ENCODE data around the gene DHRS7.
"Not testable (repeated sequence)": the region's sequence is repeated elsewhere in the genome, so short reads cannot be mapped to it uniquely, and the experiment has no call there.

The DHRS7 gene

DNA sequence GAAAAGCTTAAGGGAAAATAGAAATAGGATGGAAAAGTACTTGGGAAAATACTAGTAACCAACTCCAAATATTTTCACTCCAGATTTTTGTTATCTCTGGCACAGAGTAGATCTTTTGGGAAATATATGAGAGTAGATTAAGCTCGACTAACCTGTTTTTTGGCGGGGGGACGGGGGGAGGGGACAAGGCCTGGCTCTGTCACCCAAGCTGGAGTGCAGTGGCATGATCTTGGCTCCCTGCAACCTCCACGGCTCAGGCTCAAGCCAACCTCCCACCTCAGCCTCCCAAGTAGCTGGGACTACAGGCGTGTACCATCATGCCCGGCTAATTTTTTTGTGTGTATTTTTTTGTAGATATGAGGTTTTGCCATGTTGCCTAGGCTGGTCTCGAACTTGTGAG lies 4.8 kb downstream of the DHRS7 start:
- in situ Hi-C loops (cut with MboI; ENCODE audit: low sequenced_read_pairs) = loop anchor here (10.0 kb wide), 1 partner anchor 96 kb away; no protein-coding TSS in a partner anchor

DNA sequence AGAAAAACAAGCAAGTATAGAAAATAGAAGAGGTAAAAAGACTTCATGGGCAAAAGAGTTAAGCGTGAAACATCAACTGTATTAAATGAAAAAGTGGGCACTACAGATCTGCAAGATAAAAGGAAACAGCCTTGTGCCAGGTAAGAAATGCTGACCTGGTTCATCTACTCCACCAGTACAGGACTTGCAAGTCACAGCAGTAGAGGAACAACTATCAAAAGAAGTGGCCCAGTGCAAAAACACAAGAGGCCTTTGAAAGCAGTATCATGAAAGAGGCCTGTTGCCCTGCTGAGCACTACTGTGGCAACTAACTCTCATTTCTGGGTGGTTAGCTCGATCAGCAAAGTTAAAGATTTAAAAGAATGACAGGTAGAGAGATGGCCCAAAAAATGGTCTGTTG lies 10.5 kb downstream of the DHRS7 start:
- in situ Hi-C loops (cut with MboI; ENCODE audit: low sequenced_read_pairs) = no loop called here

DNA sequence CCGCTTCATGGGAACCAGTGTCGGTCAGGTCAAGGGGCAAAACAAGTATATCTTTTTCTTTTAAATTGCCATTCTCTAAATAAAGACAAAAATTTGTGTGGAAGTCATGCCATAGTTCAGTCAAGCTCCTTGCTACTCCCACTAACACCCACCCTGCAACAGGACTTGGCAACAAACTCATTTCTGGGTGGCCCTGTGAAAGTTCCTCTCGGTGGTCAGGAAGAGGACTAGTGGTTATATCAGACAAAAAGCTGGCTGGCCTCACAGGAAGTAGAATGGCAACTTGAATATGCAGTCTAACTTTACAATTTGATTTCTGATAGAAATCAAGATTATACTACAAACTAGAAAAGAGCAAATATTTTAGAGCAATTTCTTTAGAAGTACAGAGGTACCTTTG lies 11.2 kb downstream of the DHRS7 start:
- in situ Hi-C loops (cut with MboI; ENCODE audit: low sequenced_read_pairs) = no loop called here

DNA sequence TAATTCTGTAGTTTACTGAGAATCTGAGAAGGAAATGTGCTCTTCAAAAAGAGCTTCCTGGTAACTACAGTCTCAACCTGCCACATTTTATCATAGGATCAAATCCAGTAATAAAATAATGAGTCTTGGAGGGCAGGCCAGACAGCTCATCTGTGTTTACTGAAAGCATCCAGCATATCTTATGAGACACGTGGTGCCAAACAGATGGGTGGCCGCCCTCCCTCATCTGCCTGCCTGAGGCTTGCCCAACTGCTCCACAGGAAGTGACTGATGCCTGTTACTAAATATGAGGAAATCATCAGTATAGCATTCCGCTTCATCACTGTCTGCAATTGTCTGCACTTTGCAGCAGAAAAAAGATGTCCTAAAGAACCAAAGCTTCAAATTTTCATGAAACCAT lies 13.5 kb downstream of the DHRS7 start:
- in situ Hi-C loops (cut with MboI; ENCODE audit: low sequenced_read_pairs) = no loop called here

DNA sequence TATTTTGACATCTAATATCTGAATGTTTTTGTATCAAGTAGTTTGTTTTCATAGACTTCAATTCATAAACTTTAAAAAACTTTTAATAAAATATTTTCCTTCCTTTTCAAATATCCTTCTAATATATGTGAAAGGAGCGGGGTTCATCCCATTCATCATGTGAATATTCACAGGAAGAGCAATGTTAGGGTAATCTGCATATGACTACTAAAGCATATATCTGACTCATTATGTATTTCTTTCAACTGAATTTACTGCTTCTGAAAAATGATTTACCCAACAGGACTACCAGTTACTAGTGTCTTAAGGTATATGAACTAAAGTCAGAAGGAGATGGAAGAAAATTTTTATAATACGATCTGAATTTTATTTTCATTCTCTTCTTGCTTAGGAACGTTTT lies 30.5 kb downstream of the DHRS7 start:
- in situ Hi-C loops (cut with MboI; ENCODE audit: low sequenced_read_pairs) = no loop called here

DNA sequence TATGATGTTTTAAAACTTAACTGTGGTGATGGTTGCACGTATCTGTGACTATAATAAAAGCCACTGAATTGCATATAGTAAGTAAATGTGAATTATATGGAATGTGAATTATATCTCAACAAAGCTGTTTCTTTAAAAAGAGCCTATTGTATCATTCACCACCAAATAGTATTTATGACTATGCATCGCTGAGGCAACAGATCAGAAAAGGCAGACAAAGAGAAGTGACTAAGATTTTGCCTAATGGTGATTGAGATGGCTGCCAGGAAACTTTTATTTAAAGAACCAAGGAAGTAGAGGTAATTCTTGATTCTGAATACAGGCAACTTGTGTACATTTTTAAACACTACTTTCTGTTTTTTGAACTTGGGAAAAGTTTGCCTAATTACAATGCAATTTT lies 31.7 kb downstream of the DHRS7 start:
- in situ Hi-C loops (cut with MboI; ENCODE audit: low sequenced_read_pairs) = no loop called here

DNA sequence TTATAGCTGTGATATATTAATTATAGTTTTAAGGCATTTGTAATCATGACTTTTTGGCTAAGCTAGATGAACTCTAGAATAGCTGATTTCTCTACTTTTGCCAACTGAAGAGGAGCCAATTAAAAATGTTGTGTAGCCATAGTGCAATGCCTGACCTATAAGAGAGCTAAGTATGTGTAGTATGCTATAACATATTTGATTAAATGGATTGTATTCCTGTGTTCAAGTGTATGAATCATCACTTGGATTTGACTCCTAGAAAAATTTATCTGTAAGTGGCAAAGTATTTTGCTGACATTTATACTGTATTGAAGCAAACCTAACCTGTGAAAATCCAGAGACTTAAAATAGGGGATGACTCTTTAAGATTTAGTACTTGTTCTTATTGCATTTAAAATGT lies 39.3 kb downstream of the DHRS7 start:
- in situ Hi-C loops (cut with MboI; ENCODE audit: low sequenced_read_pairs) = no loop called here

DNA sequence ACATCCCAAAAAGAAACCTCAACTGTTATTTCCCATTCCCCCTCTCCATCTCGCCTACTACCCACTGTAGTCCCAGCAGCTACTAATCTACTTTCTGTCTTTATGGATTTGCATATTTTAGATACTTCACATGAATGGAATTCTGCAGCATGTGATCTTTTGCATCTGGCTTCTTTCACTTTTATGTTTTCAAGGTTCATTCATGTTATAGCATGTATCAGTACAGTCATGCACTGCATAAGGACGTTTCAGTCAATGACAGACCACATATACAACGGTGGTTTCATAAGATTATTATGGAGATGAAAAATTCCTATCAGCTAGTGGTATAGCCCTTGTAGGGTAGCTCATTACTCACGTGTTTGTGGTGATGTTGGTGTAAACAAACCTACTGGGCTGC lies 49.0 kb downstream of the DHRS7 start:
- in situ Hi-C loops (cut with MboI; ENCODE audit: low sequenced_read_pairs) = no loop called here

DNA sequence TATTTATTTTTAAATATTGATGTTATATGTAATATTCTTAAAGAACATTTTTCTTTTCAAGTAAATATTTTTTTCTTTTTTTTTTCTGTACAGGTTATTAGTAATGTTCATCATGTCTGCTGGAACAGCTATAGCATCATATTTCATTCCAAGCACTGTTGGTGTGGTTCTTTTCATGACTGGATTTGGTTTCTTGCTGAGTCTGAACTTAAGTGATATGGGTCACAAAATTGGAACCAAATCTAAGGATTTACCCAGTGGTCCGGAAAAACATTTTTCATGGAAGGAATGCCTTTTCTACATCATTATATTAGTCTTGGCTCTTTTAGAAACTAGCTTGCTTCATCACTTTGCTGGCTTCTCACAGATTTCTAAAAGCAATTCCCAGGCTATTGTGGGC lies 50.3 kb downstream of the DHRS7 start:
- in situ Hi-C loops (cut with MboI; ENCODE audit: low sequenced_read_pairs) = no loop called here

DNA sequence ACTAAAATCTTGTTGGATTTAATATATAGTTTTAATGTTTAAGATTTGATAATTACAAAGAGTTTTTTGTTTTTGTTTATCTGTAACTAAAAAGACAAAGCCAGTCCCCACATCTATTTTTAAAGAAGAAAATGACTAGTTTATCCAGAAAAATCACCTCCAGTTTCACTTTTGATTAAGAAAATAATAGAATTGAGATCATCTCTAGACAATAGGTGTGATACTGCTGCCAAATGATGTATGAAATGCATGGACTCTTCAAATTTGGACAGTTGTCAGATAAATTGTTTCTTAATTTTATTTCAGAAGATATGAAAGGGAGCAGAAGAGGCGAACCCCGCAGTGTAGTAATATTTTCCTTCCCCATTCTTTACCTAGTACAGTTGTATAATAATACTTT lies 53.5 kb downstream of the DHRS7 start:
- in situ Hi-C loops (cut with MboI; ENCODE audit: low sequenced_read_pairs) = no loop called here

DNA sequence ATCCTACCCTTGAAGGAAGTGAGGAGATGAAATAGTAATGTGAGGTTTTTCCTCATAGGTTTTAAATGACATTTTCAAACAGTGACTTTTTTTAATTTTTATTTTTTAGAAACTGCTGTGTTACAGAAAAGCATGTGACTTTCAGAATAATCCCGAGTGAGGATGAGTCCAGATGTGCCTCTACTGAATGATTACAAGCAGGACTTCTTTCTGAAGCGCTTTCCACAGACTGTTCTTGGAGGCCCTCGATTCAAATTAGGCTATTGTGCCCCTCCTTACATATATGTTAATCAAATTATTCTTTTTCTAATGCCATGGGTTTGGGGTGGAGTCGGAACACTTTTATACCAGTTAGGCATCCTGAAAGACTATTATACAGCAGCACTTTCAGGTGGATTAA lies 57.7 kb downstream of the DHRS7 start:
- in situ Hi-C loops (cut with MboI; ENCODE audit: low sequenced_read_pairs) = no loop called here

DNA sequence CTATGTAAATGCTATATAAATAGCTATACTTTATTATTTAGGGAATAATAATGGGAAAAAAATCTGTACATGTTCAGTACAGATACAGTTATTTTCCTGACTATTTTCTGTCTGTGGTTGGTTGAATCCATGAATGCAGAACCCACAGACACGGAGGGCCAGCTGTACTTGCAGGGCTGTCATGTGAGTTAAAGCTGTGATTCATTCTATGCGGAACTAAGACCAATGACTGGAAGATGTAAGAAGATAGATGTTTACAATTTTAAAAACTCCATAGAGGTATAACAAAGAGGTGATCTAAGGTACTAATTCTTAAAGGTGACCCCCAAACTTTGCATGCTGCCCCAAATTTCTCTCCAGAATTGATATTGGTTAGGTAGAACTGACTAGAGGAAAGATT lies 58.9 kb downstream of the DHRS7 start:
- in situ Hi-C loops (cut with MboI; ENCODE audit: low sequenced_read_pairs) = no loop called here

DNA sequence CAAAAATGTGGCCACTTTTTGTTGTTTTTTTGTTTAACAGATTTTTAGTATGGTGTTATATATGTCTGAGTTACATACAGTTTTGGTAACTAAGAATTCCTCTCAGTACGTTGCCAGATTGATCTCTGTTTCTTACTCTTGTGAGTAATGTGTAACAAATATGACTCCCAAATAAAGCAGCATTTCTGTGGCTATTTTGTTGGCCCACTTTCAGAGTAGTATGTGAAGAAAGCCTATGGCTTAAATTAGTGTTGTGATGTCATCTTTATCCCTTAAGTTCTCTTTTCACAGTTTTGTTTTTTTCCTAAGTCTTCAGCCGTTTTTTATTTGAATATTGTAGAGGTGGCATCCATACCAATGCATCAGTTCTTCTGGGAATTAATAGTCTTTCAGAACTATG lies 62.8 kb downstream of the DHRS7 start:
- in situ Hi-C loops (cut with MboI; ENCODE audit: low sequenced_read_pairs) = no loop called here

DNA sequence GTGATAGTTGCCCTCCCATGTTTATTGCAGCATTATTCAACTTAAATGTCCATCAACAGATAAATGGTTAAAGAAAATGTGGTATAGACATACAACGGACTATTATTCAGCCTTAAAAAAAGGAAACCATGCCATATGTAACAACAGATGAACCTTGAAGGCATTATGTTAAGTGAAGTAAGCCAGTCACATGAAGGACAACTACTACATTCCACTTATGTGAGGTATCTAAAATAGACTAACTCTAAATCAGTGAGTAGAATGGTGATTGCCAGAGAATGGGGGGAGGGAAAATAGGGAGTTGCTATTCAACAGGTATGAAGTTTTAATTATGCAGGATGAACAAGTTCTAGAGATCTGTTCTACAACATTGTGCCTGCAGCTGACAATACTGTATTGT lies 63.4 kb downstream of the DHRS7 start:
- in situ Hi-C loops (cut with MboI; ENCODE audit: low sequenced_read_pairs) = no loop called here

DNA sequence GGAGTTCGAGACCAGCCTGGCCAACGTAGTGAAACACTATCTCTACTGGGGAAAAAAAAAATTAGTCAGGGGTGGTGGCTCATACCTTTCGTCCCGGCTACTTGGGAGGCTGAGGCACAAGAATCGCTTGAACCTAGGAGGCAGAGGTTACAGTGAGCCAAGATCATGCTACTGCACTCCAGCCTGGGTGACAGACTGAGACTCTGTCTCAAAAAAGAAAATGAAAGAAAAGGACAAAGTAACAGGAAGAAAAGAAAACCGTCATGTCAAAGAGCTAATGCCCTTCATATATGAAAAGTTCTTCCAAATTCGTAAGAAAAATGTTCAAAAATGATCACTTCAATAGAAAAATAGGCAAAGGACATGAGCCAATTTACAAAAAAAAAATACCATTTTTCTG lies 65.3 kb downstream of the DHRS7 start:
- in situ Hi-C loops (cut with MboI; ENCODE audit: low sequenced_read_pairs) = not testable (repeated sequence)

DNA sequence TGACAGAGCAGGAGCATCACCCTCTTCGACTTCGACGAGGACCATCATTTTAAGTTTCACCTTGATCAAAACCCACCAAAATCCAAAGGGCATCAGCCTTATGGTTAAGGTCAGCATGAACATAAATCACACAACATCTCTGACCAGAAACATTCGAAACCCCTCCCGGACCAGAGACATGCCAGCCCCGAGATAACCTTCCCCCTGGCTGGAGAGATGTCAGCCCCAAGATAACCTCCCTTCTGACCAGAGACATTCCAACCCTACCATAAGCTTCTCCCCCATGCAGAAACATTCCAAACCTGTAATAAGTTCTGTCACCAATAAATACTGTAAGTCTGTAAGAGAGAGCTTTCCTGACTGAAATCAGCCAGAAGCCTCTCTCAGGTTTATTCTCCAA lies 67.2 kb downstream of the DHRS7 start:
- in situ Hi-C loops (cut with MboI; ENCODE audit: low sequenced_read_pairs) = no loop called here

DNA sequence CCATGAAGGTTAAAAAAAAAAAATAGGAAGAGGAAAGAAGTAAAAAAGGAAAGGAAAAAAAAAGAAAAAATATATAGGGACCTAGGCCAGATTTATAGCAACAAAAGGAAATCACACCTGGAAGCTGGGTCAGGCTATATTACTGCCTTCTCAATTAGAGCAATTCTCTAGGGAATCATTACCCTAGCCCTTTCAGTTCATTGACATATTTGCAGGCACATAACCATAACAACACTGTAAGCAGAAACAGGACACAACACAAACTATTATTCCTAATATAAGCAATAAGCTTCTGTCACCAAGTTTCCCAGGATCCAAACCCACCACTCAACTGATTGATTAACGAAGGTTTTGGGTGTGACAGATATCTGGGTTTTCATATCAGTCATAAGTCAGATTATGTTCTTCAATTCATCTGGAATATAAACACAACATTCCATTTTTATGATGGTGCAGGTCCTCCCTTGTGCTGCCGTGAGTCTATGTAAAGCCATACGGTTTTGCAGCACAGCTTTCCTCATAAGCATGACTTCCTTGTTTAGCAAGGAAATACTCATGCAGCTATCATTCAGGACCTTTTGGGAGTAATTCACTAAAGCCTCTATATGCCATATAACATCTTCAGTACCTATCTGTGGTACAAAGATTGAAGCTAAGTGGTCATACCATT lies 69.3 kb downstream of the DHRS7 start:
- in situ Hi-C loops (cut with MboI; ENCODE audit: low sequenced_read_pairs) = no loop called here

DNA sequence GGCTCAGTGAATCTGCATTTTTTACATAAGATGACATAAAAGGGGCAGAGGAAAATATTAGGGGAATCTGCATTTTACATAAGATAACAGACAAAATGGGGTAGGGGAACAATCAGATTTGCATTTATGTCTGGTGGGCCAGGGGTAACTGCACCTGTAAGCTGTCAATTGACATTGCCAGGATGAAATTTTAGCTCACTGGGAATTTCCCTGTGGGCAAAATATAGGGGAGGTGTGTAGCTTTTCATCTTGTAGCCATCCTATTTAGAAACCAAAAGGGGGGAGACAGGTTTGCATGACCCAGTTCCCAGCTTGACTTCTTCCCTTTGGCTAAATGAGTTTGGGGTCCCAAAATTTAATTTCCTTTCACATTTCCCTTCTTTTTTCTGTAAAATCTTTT lies 70.0 kb downstream of the DHRS7 start:
- in situ Hi-C loops (cut with MboI; ENCODE audit: low sequenced_read_pairs) = no loop called here

DNA sequence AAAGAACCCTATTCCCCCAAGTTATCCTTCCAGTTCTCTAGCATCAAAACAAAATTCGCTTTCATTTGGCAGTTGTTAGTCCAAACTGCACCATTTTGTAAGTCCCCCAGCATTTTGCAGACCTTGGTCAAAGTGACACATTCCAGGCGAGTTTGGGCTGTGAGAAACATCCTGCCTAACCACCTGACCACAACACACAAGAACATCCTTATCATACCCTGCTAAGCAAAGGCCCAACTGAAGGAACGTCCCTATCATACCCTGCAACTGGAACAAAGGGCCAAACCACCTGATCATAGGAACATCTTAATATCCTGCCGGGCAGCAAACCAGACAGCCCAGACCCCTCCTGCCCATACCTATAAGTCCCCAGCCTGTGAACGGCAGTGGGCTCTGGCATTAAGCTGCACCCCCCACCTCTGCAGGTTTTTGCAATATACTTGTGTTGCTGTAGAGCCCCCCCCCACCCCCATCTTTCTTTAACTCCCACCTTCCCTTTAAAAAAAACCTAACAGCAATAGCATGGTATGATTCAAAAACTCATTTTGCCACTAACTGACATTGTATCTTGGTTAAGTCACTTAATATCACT lies 70.8 kb downstream of the DHRS7 start:
- in situ Hi-C loops (cut with MboI; ENCODE audit: low sequenced_read_pairs) = no loop called here

Measured in HL-60/S4 (cell line).